HepG2 (cell line): ENCODE data around the gene ACTL7B. TPM values are rescaled to one million over a fixed set of nuclear protein-coding genes. Genes with fewer than 3 reads are reported as not detected.

Source experiments
- CAMTA2 ChIP-seq: sonication (generic); formaldehyde crosslinking; IDR thresholded peaks from 2 replicates; pipeline ENCODE4 v1.4.0; 2020; ENCODE audit warnings: mild to moderate bottlenecking, missing genetic modification reagents, borderline replicate concordance
- EZH2 ChIP-seq: conservative IDR thresholded peaks from 2 replicates; pipeline ENCODE4 v1.6.1; 2012; ENCODE audit warnings: mild to moderate bottlenecking, low read depth, low read length, moderate library complexity
- HMGXB3 ChIP-seq: sonication (generic); formaldehyde crosslinking; IDR thresholded peaks from 2 replicates; pipeline ENCODE4 v1.4.0; 2020; ENCODE audit warnings: missing genetic modification reagents, borderline replicate concordance
- HNF4G ChIP-seq, 2 experiments: sonication (generic) in 1 of 2; formaldehyde crosslinking in 1 of 2; IDR thresholded peaks; 2 replicates each; pipeline versions ENCODE4 v1.4.0 to v1.6.1; 2011 to 2020; ENCODE audit warnings: borderline replicate concordance in 2 of 2, low read depth in 2 of 2, mild to moderate bottlenecking in 2 of 2, low read length in 1 of 2, missing genetic modification reagents in 1 of 2, moderate library complexity in 1 of 2
- HOXA7 ChIP-seq: sonication (generic); formaldehyde crosslinking; IDR thresholded peaks from 2 replicates; pipeline ENCODE4 v1.8.1; 2022; ENCODE audit warnings: mild to moderate bottlenecking, missing genetic modification reagents, moderate library complexity
- KDM2A ChIP-seq: sonication (generic); formaldehyde crosslinking; IDR thresholded peaks from 2 replicates; pipeline ENCODE4 v1.4.0; 2020; ENCODE audit warnings: low read depth, missing genetic modification reagents, borderline replicate concordance
- KLF15 ChIP-seq: sonication (generic); formaldehyde crosslinking; IDR thresholded peaks from 2 replicates; pipeline ENCODE4 v1.8.1; 2023; ENCODE audit warnings: borderline replicate concordance, mild to moderate bottlenecking, inconsistent platforms, missing genetic modification reagents, mixed read lengths
- NFIB ChIP-seq: sonication (generic); formaldehyde crosslinking; IDR thresholded peaks from 2 replicates; pipeline ENCODE4 v1.9.0; 2021; ENCODE audit warnings: missing genetic modification reagents, mild to moderate bottlenecking, borderline replicate concordance
- PHB2 ChIP-seq: fragments of 450-650 bp; IDR thresholded peaks from 2 replicates; pipeline ENCODE4 v1.6.1; 2018; ENCODE audit not compliant: partially characterized antibody
- PLRG1 ChIP-seq: fragments of 450-650 bp; conservative IDR thresholded peaks from 2 replicates; pipeline ENCODE4 v1.6.1; 2016
- REPIN1 ChIP-seq: sonication (generic); formaldehyde crosslinking; IDR thresholded peaks from 2 replicates; pipeline ENCODE4 v1.8.0; 2022; ENCODE audit warnings: missing genetic modification reagents, low read depth, mild to moderate bottlenecking, borderline replicate concordance
- ZNF224 ChIP-seq: sonication (generic); formaldehyde crosslinking; IDR thresholded peaks from 2 replicates; pipeline ENCODE4 v1.5.0; 2020; ENCODE audit warnings: mild to moderate bottlenecking, missing genetic modification reagents
- ZNF253 ChIP-seq: sonication (generic); formaldehyde crosslinking; IDR thresholded peaks from 2 replicates; pipeline ENCODE4 v1.8.0; 2022; ENCODE audit warnings: mild to moderate bottlenecking, missing genetic modification reagents, borderline replicate concordance
- ZNF263 ChIP-seq: sonication (generic); formaldehyde crosslinking; IDR thresholded peaks from 2 replicates; pipeline ENCODE4 v1.4.0; 2020; ENCODE audit warnings: missing genetic modification reagents
- polyA plus RNA-seq, 8 experiments: library from polyadenylated mRNA; depleted of rRNA in 3 of 8; stranded (reverse) in 7 of 8; unstranded in 1 of 8; fragments of >200 nt; fragmentation: Illumina TruSeq in 4 of 8; extraction: Trizol in 4 of 8; gene quantifications; 2 replicates each; pipeline versions ENCODE4 v1.2.1 to v1.2.3, GENCODE V29; 2011 to 2016; ENCODE audit warnings: low read depth in 4 of 8, missing spikeins in 1 of 8, mixed read lengths in 1 of 8; ENCODE audit not compliant: insufficient read depth in 1 of 8
- total RNA-seq, 5 experiments: library from RNA; depleted of rRNA; stranded (reverse); fragments of >200 nt; fragmentation: Illumina TruSeq; extraction: Trizol; gene quantifications; 2 replicates each; pipeline ENCODE4 v1.2.3, GENCODE V29; 2016; ENCODE audit warnings: low read depth in 1 of 5
- TF ChIP-seq, protein P1 (sequence below): sonication (generic); formaldehyde crosslinking; IDR thresholded peaks from 2 replicates; pipeline ENCODE4 v1.8.0; 2022; ENCODE audit warnings: mild to moderate bottlenecking, missing genetic modification reagents; ENCODE audit not compliant: insufficient replicate concordance
- TF ChIP-seq, protein P2 (sequence below): sonication (generic); formaldehyde crosslinking; IDR thresholded peaks from 2 replicates; pipeline ENCODE4 v1.4.0; 2020; ENCODE audit warnings: missing genetic modification reagents
- TF ChIP-seq, protein P3 (sequence below): IDR thresholded peaks from 2 replicates; pipeline ENCODE4 v1.6.1; 2016; ENCODE audit warnings: mild to moderate bottlenecking

Gene ACTL7B
- total and polyA plus RNA-seq, 2 of the 13 experiments (the other 11 are each of a cell fraction or from before 2014, with no cell fraction given): 0.07 to 0.11 TPM

- TF ChIP-seq HMGXB3 (CRISPR knock-in tag) (no peak), EZH2 (no peak), PLRG1 (no peak), HOXA7 (CRISPR knock-in tag) (no peak), ZNF253 (CRISPR knock-in tag) (no peak), ZNF224 (CRISPR knock-in tag) (no peak), HNF4G (IDR thresholded peaks at IDR 0.05; ENCODE audit: borderline replicate concordance, low read depth, low read length) (peak; percentile 58; the same call in 1 of the 2 replicates), HNF4G (CRISPR knock-in tag; IDR thresholded peaks at IDR 0.05; ENCODE audit: borderline replicate concordance, low read depth) (no peak), KDM2A (CRISPR knock-in tag) (no peak), PHB2 (no peak), ZNF263 (0 out of 2 replicates have a peak, but pooled peaks have one; percentile 28), CAMTA2 (CRISPR knock-in tag) (no peak), REPIN1 (peak; percentile 81; the same call in 1 of the 2 replicates), NFIB (CRISPR knock-in tag) (no peak), KLF15 (no peak)
- TF ChIP-seq, protein P1, sequence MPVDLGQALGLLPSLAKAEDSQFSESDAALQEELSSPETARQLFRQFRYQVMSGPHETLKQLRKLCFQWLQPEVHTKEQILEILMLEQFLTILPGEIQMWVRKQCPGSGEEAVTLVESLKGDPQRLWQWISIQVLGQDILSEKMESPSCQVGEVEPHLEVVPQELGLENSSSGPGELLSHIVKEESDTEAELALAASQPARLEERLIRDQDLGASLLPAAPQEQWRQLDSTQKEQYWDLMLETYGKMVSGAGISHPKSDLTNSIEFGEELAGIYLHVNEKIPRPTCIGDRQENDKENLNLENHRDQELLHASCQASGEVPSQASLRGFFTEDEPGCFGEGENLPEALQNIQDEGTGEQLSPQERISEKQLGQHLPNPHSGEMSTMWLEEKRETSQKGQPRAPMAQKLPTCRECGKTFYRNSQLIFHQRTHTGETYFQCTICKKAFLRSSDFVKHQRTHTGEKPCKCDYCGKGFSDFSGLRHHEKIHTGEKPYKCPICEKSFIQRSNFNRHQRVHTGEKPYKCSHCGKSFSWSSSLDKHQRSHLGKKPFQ (CRISPR knock-in tag): no peak
- TF ChIP-seq, protein P2, sequence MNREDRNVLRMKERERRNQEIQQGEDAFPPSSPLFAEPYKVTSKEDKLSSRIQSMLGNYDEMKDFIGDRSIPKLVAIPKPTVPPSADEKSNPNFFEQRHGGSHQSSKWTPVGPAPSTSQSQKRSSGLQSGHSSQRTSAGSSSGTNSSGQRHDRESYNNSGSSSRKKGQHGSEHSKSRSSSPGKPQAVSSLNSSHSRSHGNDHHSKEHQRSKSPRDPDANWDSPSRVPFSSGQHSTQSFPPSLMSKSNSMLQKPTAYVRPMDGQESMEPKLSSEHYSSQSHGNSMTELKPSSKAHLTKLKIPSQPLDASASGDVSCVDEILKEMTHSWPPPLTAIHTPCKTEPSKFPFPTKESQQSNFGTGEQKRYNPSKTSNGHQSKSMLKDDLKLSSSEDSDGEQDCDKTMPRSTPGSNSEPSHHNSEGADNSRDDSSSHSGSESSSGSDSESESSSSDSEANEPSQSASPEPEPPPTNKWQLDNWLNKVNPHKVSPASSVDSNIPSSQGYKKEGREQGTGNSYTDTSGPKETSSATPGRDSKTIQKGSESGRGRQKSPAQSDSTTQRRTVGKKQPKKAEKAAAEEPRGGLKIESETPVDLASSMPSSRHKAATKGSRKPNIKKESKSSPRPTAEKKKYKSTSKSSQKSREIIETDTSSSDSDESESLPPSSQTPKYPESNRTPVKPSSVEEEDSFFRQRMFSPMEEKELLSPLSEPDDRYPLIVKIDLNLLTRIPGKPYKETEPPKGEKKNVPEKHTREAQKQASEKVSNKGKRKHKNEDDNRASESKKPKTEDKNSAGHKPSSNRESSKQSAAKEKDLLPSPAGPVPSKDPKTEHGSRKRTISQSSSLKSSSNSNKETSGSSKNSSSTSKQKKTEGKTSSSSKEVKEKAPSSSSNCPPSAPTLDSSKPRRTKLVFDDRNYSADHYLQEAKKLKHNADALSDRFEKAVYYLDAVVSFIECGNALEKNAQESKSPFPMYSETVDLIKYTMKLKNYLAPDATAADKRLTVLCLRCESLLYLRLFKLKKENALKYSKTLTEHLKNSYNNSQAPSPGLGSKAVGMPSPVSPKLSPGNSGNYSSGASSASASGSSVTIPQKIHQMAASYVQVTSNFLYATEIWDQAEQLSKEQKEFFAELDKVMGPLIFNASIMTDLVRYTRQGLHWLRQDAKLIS (CRISPR knock-in tag): no peak
- TF ChIP-seq, protein P3, sequence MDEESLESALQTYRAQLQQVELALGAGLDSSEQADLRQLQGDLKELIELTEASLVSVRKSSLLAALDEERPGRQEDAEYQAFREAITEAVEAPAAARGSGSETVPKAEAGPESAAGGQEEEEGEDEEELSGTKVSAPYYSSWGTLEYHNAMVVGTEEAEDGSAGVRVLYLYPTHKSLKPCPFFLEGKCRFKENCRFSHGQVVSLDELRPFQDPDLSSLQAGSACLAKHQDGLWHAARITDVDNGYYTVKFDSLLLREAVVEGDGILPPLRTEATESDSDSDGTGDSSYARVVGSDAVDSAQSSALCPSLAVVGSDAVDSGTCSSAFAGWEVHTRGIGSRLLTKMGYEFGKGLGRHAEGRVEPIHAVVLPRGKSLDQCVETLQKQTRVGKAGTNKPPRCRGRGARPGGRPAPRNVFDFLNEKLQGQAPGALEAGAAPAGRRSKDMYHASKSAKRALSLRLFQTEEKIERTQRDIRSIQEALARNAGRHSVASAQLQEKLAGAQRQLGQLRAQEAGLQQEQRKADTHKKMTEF (CRISPR knock-in tag): 0 out of 2 replicates have a peak, but pooled peaks have one; percentile 65
Observed at GRCh38 chr9:108869092-108869725, 13.4 kb upstream of the ACTL7B start (continued).
